ENCODE measurements around the gene LILRA2. TPM values are rescaled to one million over a fixed set of nuclear protein-coding genes. Genes with fewer than 3 reads are reported as not detected.

Gene LILRA2
- total and polyA plus RNA-seq, 2 of the 13 experiments (the other 11 are each of a cell fraction or from before 2014, with no cell fraction given) = 0.53 TPM; not detected in 1

GRCh38 chr19:54534156-54534555, 39.4 kb upstream of the LILRA2 start:
- 4% methylated on average over 5 of the region's 8 CpGs for WGBS (ENCODE audit: low lambda C conversion rate)
- FAIRE-seq (no peak), ATAC-seq (no peak), DNase-seq (ENCODE audit: low spot score) (no peak)
- Histone ChIP-seq H3K9ac (ENCODE audit: insufficient read depth, low read depth, low read length) (no peak overlapping the region), H3K27ac (ENCODE audit: extremely low read length, insufficient read depth, low read length) (no peak overlapping the region), H3K79me2 (ENCODE audit: insufficient read depth, low read length) (no peaks in the 10 kb centered on the region), H3K4me1 (ENCODE audit: insufficient read depth, low read length) (no peaks in the 10 kb centered on the region), H2AFZ (ENCODE audit: low read length) (no peak overlapping the region), H3K9me3 (ENCODE audit: low read length) (no peaks in the 10 kb centered on the region), H3K4me2 (ENCODE audit: low read depth, low read length) (no peak overlapping the region), H3K4me3 (replicated peaks in 1 of 3; ENCODE audit: insufficient read depth in 1 of 3, low read depth in 2 of 3, low read length in 3 of 3) (no peak overlapping the region), H3K27me3 (ENCODE audit: control insufficient read depth in 1 of 2, insufficient read depth in 2 of 2, low read length in 2 of 2) (peaks cover 0 to 16% of the 10 kb centered on the region in 2 experiments; a peak in 3 of 5 replicates), H3K36me3 (replicated peaks in 1 of 2; ENCODE audit: control insufficient read depth in 1 of 2, insufficient read depth in 2 of 2, low read length in 2 of 2) (no peaks in the 10 kb centered on the region), H4K20me1 (ENCODE audit: insufficient read depth, low read length) (no peaks in the 10 kb centered on the region)
- TF ChIP-seq MTA1 (CRISPR knock-in tag; IDR thresholded peaks at IDR 0.05; ENCODE audit: borderline replicate concordance) (no peak), UBTF (CRISPR knock-in tag; IDR thresholded peaks at IDR 0.05) (no peak), SP5 (CRISPR knock-in tag; IDR thresholded peaks at IDR 0.05; ENCODE audit: borderline replicate concordance, low read depth) (no peak), ZBTB21 (CRISPR knock-in tag; IDR thresholded peaks at IDR 0.05) (no peak)
- TF ChIP-seq, protein P1, sequence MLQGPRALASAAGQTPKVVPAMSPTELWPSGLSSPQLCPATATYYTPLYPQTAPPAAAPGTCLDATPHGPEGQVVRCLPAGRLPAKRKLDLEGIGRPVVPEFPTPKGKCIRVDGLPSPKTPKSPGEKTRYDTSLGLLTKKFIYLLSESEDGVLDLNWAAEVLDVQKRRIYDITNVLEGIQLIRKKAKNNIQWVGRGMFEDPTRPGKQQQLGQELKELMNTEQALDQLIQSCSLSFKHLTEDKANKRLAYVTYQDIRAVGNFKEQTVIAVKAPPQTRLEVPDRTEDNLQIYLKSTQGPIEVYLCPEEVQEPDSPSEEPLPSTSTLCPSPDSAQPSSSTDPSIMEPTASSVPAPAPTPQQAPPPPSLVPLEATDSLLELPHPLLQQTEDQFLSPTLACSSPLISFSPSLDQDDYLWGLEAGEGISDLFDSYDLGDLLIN (CRISPR knock-in tag; IDR thresholded peaks at IDR 0.05; ENCODE audit: borderline replicate concordance) = no peak
- POLR2A ChIA-PET = no interaction called here
- intact Hi-C loops (cut with micrococcal nuclease; ENCODE audit: unreplicated experiment) = no loop called here
- CTCF ChIA-PET (ENCODE audit: low intra/inter-chr PET ratio, low total read pairs) = no interaction called here
- no TSS peak for BruUV-seq (replicated peaks)
- in situ Hi-C loops (cut with HindIII; ENCODE audit: extremely low pct_ligation_motif_present, low pct_unique_long_range_greater_than_20kb) = no loop called here

- ChIA-PET POLR2A (no interaction called here), CTCF (ENCODE audit: low intra/inter-chr PET ratio, low total read pairs) (no interaction called here)
- in situ Hi-C loops (cut with HindIII; ENCODE audit: extremely low pct_ligation_motif_present, low pct_unique_long_range_greater_than_20kb) (no loop called here), intact Hi-C loops (cut with micrococcal nuclease; ENCODE audit: unreplicated experiment) (no loop called here)
- Histone ChIP-seq H3K79me2 (ENCODE audit: insufficient read depth, low read length) (no peaks in the 10 kb centered on the region), H2AFZ (ENCODE audit: low read length) (no peak overlapping the region), H4K20me1 (ENCODE audit: insufficient read depth, low read length) (no peaks in the 10 kb centered on the region), H3K4me2 (ENCODE audit: low read depth, low read length) (no peak overlapping the region), H3K4me3 (replicated peaks in 1 of 3; ENCODE audit: insufficient read depth in 1 of 3, low read depth in 2 of 3, low read length in 3 of 3) (no peak overlapping the region), H3K27ac (ENCODE audit: extremely low read length, insufficient read depth, low read length) (no peak overlapping the region), H3K36me3 (replicated peaks in 1 of 2; ENCODE audit: control insufficient read depth in 1 of 2, insufficient read depth in 2 of 2, low read length in 2 of 2) (no peaks in the 10 kb centered on the region), H3K9me3 (ENCODE audit: low read length) (no peaks in the 10 kb centered on the region), H3K27me3 (ENCODE audit: control insufficient read depth in 1 of 2, insufficient read depth in 2 of 2, low read length in 2 of 2) (peaks cover 0 to 16% of the 10 kb centered on the region in 2 experiments; a peak in 3 of 5 replicates), H3K4me1 (ENCODE audit: insufficient read depth, low read length) (no peaks in the 10 kb centered on the region), H3K9ac (ENCODE audit: insufficient read depth, low read depth, low read length) (no peak overlapping the region)
- DNase-seq (ENCODE audit: low spot score) (no peak), FAIRE-seq (no peak), ATAC-seq (no peak)
- no TSS peak for BruUV-seq (replicated peaks)
- no peak for TF ChIP-seq CEBPB (IDR thresholded peaks at IDR 0.05; ENCODE audit: borderline replicate concordance, low read depth, low read length)
- 32% methylated on average over 9 of the region's 9 CpGs for WGBS (ENCODE audit: low lambda C conversion rate)
These were observed 38.0 kb upstream of the LILRA2 start for GRCh38 chr19:54535601-54536000.
